HG02884 (cell line): ENCODE results near the gene GRIN2A.

Source experiments
- ATAC-seq: cut with Tn5 transposase; IDR thresholded peaks from one replicate; pipeline ENCODE4 v1.9.1; 2021; ENCODE audit warnings: mild to moderate bottlenecking, moderate library complexity; ENCODE audit not compliant: unreplicated experiment

Gene GRIN2A

DNA sequence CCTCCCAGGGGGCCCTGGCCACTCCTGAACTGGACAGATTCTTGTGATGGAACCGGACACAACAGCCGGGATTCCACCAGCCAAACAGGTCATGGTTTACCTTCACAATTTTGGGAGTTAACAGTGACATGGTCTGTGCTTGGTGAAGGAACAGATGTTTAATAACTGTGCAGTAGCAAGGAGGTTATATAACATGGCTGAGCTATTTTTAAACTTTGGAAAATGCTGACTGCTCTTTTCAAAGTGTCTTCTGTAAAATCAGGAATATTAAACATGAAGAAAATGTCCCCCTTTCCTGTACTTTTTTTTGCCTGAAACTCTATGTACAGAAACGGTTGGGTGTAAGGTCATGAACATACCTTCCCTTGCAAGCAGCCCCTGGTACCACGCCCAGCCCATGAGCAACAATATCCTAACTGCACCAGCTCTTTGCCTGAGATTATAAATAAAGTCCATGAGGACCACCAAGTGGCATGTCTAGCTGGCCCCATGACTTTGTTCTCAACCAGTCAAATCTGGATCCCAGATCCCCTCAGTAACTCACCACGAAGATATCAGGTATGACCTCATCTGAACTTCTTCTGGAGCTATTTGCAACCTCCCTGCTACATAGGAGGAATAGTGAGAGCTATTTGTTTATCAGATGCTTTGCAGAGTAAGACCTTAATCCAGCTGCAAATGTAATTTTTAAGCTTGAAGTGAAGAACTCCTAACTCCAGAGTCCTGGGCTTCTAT is 249.1 kb downstream of the GRIN2A start:
- no peak for ATAC-seq

GRCh38 chr16:9932000-9932399 is 250.2 kb downstream of the GRIN2A start:
- ATAC-seq = no peak

DNA sequence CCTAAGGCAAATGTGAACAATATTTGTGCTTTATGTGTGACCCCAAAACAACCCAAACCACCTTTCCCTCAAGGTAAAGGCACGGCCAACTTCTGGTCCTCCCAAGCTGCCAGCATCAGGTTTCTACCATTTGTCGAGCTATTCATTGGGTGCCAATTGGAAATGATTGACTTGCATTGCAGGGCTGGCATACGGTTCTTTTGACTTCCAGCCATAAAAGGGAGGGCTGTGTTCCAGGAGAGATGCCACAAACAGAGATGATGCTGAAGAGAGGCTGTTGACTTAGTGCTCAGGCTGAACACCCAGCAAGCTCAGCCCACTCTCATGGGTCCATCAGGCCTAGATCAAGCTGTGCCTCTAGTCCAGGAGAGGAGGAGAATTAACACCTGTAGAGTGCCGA is 252.4 kb downstream of the GRIN2A start:
- ATAC-seq = no peak

- no peak for ATAC-seq
Measured at GRCh38 chr16:9929313-9929712, 252.9 kb downstream of the GRIN2A start.

DNA sequence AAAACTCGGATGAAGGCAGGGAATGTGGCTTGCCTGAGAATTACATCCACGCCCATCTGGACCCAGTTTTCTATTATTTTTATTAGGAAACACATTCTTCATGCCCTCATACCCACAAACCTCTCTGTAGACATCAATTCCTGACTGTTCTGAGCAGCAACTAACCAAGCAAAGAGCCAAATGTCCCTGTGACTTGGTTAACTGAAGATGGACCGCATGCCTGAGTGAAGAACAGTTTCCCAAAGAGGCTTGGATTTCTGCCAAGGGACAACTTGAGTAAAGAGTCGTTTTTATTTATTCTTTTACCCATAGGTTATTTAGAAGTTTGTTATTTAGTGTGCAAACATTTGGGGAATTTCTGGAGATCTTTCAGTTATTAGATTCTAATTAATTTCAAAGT is 259.8 kb downstream of the GRIN2A start:
- ATAC-seq = no peak

DNA sequence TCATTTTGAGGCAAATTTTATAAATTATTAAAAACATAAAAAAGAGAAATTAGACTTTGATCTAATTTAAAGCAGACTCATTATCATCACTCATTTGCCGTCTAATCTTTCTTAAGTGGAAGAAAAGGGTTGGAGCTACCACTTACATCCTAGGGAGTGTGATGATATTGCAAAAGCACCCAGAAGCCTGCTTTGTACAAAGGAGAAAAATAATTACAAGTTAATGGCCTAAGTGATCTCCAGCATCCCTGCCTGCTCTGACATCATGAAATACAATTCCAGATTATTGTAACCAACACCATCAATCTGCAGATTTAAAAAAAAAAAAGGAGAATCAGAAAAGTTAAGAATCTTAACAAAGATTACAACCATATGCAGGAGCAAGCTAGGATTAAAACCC is 260.2 kb downstream of the GRIN2A start:
- ATAC-seq = no peak

- ATAC-seq = no peak
Measured at GRCh38 chr16:9919460-9919859, 262.8 kb downstream of the GRIN2A start.

DNA sequence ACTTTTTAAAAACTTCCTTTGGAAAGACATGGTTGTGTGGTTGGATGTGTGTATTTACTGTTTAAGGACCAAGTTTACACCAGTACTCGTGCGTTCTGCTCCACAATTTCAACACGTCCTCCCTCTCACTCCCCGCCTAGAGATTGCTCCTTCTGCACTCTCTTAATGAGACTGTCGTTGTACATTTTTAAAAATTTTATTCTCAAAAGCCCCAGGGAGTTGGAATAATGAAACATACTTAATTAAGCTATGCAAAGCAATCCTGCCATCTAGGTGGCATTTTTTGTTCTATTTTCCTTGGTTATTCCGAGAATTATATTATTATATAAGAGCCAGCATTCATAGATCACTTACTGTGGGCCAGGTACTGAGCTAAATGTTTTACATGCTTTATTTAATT is 264.5 kb downstream of the GRIN2A start:
- ATAC-seq = no peak

DNA sequence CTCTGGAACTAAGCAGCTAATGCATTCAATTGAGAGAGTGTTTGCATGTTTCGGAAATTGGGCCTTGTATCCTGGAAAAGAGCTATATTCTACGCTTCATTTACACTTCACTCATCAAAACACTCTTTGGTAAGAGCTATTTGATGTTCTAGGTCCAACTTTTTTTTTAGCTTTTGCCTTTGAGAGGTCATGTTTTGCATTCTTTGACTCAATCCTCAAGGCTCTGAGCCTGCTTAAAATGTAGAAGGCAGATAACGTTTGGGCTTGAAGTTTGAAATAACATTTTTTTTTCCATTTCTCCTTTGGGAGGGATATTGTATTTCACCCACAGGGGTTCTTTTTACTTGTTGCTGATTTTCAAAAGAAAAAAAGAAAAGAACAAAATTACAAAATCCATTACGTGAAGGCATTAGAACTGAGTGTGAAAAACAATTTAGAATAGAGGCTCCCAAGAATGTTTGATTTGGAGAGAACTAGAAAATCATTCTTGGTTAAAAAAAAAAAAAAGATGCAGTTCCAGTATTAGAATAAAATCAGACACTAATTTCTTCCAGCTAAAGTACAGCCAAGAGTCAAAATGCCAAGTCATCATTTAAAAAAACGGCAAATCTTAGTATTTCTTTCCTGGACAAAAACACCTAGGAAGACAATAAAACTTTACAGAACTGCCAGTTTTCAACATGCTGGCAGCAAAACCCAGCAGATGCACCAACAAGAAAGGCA is 268.5 kb downstream of the GRIN2A start:
- no peak for ATAC-seq

DNA sequence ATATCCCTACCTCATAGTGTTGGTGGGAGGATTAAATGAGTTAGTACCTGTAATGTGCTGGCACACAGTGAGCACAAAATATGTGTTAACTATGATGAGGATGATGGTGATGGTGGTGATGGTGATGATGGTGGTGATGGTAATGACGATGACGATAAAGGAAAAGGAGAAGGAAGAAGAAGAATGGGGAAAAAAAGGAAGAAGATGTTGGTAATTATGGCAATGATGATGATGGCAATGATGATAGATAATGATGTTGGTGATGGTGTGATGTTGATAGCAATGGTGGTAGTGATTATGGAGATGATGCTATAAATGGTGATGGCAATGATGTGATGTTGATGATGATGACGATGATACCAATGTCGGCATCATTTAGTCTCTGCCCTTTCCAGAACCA is 270.2 kb downstream of the GRIN2A start:
- no peak for ATAC-seq

- ATAC-seq = no peak
Measured at GRCh38 chr16:9911231-9911630, 271.0 kb downstream of the GRIN2A start.

DNA sequence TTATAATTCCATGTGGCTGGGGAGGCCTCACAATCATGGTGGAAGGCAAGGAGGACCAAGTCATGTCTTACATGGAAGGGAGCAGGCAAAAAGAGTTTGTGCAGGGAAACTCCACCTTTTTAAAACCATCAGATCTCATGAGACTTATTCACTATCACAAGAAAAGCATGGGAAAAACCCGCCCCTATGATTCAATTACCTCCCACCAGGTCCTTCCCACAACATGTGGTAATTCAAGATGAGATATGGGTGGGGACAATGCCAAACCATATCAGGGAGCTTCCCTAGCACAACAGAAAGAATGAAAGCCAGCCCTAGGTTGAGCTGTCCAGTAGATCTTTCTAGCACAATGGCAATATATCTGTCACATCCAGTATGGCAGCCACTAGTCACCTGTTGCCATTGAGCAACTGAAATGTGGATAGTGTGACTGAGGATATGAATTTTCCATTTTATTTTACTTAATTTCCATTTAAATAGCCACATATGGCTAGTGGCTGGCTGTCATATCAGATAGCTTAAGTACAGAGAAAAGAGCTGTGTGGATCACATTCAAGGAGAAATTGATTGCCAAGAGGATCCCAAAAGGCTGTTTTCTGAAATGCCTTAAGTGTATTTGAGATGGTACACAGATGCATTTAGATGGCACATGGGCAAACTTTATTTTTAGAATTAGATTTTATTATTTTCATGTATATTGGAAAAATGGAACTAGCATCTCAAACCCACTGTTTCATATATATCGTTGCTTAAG is 273.0 kb downstream of the GRIN2A start:
- ATAC-seq = no peak

DNA sequence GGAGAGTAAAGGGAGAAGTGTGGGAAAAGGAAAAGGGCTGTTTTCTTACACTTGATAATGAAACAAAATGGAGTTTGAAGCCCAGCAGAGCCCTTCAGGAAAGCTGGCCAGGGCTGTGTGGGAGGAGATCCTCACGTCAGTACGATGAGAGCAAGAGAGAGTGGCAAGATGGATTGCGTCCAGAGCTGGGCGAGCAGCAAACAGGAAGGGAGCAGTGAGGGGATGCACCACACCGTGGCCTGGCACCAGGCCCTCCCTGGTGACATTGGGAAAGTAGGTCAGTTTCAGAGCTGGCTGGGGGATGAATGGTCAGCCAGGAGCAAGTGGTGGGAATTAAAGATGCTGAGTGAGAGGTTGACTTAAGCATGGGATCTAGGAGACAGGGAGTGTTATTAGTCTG is 273.6 kb downstream of the GRIN2A start:
- no peak for ATAC-seq

GRCh38 chr16:9907752-9908151 is 274.5 kb downstream of the GRIN2A start:
- no peak for ATAC-seq

DNA sequence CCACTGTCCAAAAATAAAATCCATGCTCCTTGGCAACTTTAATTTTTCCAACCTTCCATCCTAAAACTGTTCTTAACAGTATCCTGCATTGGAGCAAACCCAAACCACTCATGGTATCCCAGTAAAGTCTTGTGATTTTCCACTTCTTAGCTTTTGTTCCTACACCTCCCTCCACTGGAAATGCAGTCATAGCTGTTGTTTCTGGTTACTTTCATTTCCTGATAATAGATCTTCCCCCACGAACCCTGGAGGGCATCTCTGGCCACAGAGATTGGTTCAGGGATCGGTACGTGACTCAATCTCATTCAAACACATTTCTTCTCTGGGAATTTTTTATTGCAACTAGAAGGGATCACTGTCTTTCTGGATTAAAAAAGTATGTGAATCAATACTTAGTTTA is 276.0 kb downstream of the GRIN2A start:
- ATAC-seq = no peak

DNA sequence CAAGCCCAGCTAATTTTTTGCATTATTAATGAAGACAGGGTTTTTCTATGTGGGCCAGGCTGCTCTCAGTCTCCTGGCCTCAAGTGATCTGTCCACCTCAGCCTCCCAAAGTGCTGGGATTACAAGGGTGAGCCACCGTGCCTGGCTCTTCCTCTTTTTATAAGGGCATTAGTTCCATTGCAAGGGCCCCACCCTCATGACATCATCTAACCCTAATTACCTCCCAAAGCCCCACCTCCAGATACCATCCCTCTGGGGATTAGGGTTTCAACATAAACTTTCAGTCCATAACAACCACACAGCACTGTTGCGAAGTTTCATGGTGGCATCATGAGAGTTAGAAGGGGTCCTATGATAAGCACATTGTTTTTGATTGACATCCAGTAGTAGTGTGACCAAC is 277.7 kb downstream of the GRIN2A start:
- ATAC-seq = no peak

GRCh38 chr16:9900576-9900975 is 281.7 kb downstream of the GRIN2A start:
- ATAC-seq = no peak

DNA sequence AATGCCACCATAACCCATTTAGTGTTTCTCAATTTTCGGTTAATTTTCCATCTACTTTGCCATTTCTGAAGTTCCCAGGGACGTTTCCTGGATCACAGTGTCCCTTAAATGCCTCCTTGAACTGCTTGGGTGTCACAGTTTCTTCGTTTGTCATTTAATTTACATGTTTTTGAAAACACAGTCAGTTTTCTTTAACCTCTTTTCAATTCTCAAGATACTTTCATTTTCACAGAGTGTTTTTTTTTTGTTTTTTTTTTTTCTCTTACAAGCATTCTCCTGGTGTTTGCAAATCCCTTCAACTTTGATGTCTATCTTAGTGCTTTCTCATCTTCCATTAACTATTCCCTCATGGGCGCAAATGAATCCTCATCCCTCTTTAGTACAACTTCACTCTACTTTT is 283.7 kb downstream of the GRIN2A start:
- no peak for ATAC-seq

- no peak for ATAC-seq
Measured at GRCh38 chr16:9898124-9898523, 284.1 kb downstream of the GRIN2A start.

GRCh38 chr16:9895817-9896216 is 286.4 kb downstream of the GRIN2A start:
- ATAC-seq = no peak

- no peak for ATAC-seq
Measured at GRCh38 chr16:9885876-9886275, 296.4 kb downstream of the GRIN2A start.

GRCh38 chr16:9885467-9885866 is 296.8 kb downstream of the GRIN2A start:
- ATAC-seq = no peak
